HL-60 (cell line): ENCODE data around the gene ANAPC10.

Experiments
- DNase-seq, 2 experiments: peaks; one replicate each; pipeline ENCODE4 v3.0.0-alpha.2; 2010 to 2020; ENCODE audit warnings: low read depth in 1 of 2, low spot score in 1 of 2
- H3K27ac ChIP-seq: fragments of 250-450 bp; sonication (Bioruptor Pico); replicated peaks from 2 replicates; pipeline ENCODE4 v1.5.1; 2020; ENCODE audit warnings: mild to moderate bottlenecking, moderate library complexity
- H3K27me3 ChIP-seq: fragments of 250-450 bp; sonication (Bioruptor Pico); 2 replicates; pipeline ENCODE4 v1.5.1; 2021; ENCODE audit warnings: mild to moderate bottlenecking, moderate library complexity; ENCODE audit not compliant: insufficient read depth, poor library complexity, severe bottlenecking
- H3K4me3 ChIP-seq: replicated peaks from 2 replicates; pipeline ENCODE4 v1.5.1; 2011; ENCODE audit warnings: mild to moderate bottlenecking, control low read depth, low read length; ENCODE audit not compliant: insufficient read depth
- GABPA ChIP-seq: IDR thresholded peaks from 2 replicates; pipeline ENCODE4 v1.6.1; 2012; ENCODE audit warnings: low read depth
- POLR2AphosphoS5 ChIP-seq: IDR thresholded peaks from 2 replicates; pipeline ENCODE4 v1.6.1; 2012; ENCODE audit warnings: low read depth
- REST ChIP-seq: IDR thresholded peaks from 2 replicates; pipeline ENCODE4 v1.6.1; 2012; ENCODE audit warnings: low read depth; ENCODE audit not compliant: insufficient replicate concordance
- SPI1 ChIP-seq: IDR thresholded peaks from 2 replicates; pipeline ENCODE4 v1.6.1; 2012; ENCODE audit warnings: low read depth, mild to moderate bottlenecking, borderline replicate concordance
- TF ChIP-seq, protein P1 (sequence below): IDR thresholded peaks from one replicate; pipeline ENCODE4 v1.5.1; 2011; ENCODE audit warnings: low read length, control low read depth, inconsistent platforms; ENCODE audit not compliant: insufficient read depth

Gene ANAPC10

GRCh38 chr4:144985531-144985930, 112.5 kb downstream of the ANAPC10 start:
- no peak for DNase-seq
- no peak overlapping the region for H3K27ac ChIP-seq
- TF ChIP-seq REST = no peak
- TF ChIP-seq SPI1 = no peak
- no peak for TF ChIP-seq POLR2AphosphoS5
- TF ChIP-seq, protein P1, sequence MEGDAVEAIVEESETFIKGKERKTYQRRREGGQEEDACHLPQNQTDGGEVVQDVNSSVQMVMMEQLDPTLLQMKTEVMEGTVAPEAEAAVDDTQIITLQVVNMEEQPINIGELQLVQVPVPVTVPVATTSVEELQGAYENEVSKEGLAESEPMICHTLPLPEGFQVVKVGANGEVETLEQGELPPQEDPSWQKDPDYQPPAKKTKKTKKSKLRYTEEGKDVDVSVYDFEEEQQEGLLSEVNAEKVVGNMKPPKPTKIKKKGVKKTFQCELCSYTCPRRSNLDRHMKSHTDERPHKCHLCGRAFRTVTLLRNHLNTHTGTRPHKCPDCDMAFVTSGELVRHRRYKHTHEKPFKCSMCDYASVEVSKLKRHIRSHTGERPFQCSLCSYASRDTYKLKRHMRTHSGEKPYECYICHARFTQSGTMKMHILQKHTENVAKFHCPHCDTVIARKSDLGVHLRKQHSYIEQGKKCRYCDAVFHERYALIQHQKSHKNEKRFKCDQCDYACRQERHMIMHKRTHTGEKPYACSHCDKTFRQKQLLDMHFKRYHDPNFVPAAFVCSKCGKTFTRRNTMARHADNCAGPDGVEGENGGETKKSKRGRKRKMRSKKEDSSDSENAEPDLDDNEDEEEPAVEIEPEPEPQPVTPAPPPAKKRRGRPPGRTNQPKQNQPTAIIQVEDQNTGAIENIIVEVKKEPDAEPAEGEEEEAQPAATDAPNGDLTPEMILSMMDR = no peak
- TF ChIP-seq GABPA = no peak
- H3K27me3 ChIP-seq = no peaks in the 10 kb centered on the region
- no peak overlapping the region for H3K4me3 ChIP-seq

DNA sequence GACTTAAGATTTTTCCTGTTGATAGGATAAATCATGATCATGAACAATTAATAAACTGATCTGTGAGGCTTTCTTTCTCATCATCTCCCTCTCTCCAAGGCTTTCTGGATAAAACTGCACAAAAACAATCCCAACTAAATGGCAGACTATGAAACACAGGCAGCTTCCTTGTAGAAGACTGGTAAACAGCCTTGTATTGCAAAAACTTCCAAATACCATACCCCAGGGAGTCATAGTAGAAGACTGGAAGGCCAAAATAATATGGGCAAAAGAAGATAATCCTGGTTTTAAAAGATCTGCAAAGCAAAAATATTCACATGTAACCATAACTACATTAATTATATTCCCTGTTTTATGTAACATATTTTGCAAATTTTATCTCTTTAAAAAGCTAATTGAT, 113.0 kb downstream of the ANAPC10 start:
- H3K27me3 ChIP-seq = no peaks in the 10 kb centered on the region
- H3K4me3 ChIP-seq = no peak overlapping the region
- no peak overlapping the region for H3K27ac ChIP-seq
- DNase-seq = no peak
- no peak for TF ChIP-seq POLR2AphosphoS5
- no peak for TF ChIP-seq REST
- no peak for TF ChIP-seq SPI1
- no peak for TF ChIP-seq GABPA
- TF ChIP-seq, protein P1 = no peak

DNA sequence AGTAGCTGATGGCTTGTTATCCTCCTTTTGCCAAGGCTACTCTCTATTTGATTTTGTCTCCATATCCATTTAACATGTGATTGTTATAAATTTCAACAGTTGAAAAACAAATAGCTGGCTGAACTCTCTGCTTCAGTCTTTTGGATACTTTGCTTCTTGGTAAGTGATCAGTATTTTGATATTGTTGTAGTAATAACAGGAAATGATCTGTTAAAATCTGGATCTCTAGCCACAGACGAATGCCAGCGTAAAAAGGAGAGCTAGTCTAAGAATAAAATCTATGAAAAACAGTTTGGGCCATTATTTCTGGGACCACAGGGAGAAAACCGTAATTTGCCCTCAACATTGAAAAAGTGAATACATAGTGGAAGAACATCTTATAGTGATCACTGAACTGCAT, 113.8 kb downstream of the ANAPC10 start:
- Histone ChIP-seq H3K27ac (no peak overlapping the region), H3K4me3 (no peak overlapping the region), H3K27me3 (no peaks in the 10 kb centered on the region)
- DNase-seq = no peak
- TF ChIP-seq POLR2AphosphoS5 (no peak), GABPA (no peak), SPI1 (no peak), REST (no peak)
- TF ChIP-seq, protein P1 = no peak
